Glomerular visceral epithelial cell (primary cell): ENCODE data around the gene L3HYPDH.

Experiments used
- DNase-seq: peaks from one replicate; pipeline ENCODE4 v3.0.0-alpha.2; 2016; ENCODE audit errors: extremely low spot score

The L3HYPDH gene

DNA sequence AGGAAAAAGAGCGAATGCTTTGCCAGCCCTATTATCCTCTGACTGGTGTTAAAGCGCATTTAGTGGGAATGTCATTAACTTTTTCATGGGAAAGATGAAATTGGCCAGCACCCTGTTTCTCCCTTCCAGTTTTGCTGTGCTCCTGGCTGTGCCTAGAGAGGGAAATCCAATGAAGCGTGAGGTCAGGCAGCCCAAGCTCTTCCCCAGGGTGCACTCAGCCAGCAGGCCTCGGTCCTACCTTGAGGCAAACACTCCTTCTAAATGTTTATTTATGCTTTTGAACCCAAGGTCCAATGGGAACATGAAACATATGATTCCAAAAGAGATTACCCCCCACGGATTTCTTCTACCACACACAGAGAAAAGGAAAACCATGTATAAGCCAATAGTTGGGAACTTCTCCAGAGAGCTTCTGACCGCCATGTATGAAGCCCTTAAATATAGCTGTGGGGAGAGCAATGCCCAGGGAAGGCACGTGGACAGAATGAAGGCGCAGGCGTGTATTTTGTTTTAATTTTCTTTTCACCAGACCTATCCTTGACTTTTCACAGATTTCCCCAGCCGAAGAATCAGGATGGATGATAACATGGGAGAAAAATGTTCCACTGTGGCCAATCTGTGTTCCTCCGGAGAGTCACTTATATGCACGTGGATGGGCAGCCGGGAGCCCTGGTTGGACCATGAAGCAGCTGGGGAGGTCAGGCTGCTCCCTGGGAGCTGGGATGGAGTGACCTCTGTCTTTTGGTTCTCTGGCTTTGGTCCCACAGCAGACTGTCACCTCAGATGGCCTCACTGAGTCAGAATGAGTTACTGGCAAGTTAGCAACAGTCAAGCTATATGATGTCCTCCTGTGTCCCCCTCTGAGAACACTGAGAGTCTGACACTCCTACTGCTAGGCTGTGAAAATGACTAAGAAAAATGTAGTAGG is 56.3 kb downstream of the L3HYPDH start:
- no peak for DNase-seq

- DNase-seq, result no peak
These were observed 58.8 kb downstream of the L3HYPDH start for GRCh38 chr14:59425322-59425935.

- no peak for DNase-seq
These were observed 59.7 kb downstream of the L3HYPDH start for GRCh38 chr14:59424341-59425071.
